Activated CD4-positive, alpha-beta T cell treated with anti-CD3 and anti-CD28 coated beads for 36 hours (primary cell): ENCODE data around the gene LAMTOR4. TPM values are rescaled to one million over a fixed set of nuclear protein-coding genes. Genes with fewer than 3 reads are reported as not detected.

Experiments
- microRNA-seq: library from miRNA; unstranded; fragments of <30 nt; microRNA quantifications from one replicate; pipeline ENCODE4 v1.2.0, GENCODE V29; 2021; ENCODE audit warnings: borderline replicate concordance
- total RNA-seq, 2 experiments: library from RNA; stranded (reverse); gene quantifications; one replicate each; pipeline ENCODE4 v1.2.3, GENCODE V29; 2021

LAMTOR4 gene
- total RNA-seq, 2 experiments from 2014 or later, result 69.6 to 120 TPM

Small RNA genes within 50 kb of the gene (microRNA-seq; reads per million reads assigned to microRNA genes)
- not detected for gene MIR4658

Other genes starting within 250 kb of the LAMTOR4 start
- gene TRIM4, start 229.4 kb upstream of the LAMTOR4 start, total RNA-seq, result 10 to 100 TPM; 23.9 to 25.7 TPM
- gene GJC3, start 219.3 kb upstream of the LAMTOR4 start, total RNA-seq, result 1 to 10 TPM in 1 of 2 experiments, under 1 TPM in 1; 0.73 to 1.1 TPM
- not detected for gene AZGP1, start 172.9 kb upstream of the LAMTOR4 start, total RNA-seq
- gene ZKSCAN1, start 133.3 kb upstream of the LAMTOR4 start, total RNA-seq, result 10 to 100 TPM; 45.2 to 62.9 TPM
- 1 to 10 TPM; 6.4 to 7.4 TPM for gene ZSCAN21, start 99.1 kb upstream of the LAMTOR4 start, total RNA-seq
- 10 to 100 TPM; 18.8 to 19.0 TPM for gene ZNF3, start 67.2 kb upstream of the LAMTOR4 start, total RNA-seq
- gene COPS6, start 59.9 kb upstream of the LAMTOR4 start, total RNA-seq, result 10 to 100 TPM; 88.6 to 89.0 TPM
- gene MCM7, start 47.5 kb upstream of the LAMTOR4 start, total RNA-seq, result 100 to 1,000 TPM; 411 to 429 TPM
- gene AP4M1, start 47.3 kb upstream of the LAMTOR4 start, total RNA-seq, result 10 to 100 TPM in 1 of 2 experiments, 1 to 10 TPM in 1; 8.8 to 10.4 TPM
- gene TAF6, start 29.6 kb upstream of the LAMTOR4 start, total RNA-seq, result 10 to 100 TPM; 54.3 to 59.5 TPM
- gene CNPY4, start 29.3 kb upstream of the LAMTOR4 start, total RNA-seq, result 10 to 100 TPM; 11.0 to 14.0 TPM
- gene MBLAC1, start 22.0 kb upstream of the LAMTOR4 start, total RNA-seq, result 1 to 10 TPM; 1.6 to 2.2 TPM
- 10 to 100 TPM; 15.0 to 17.6 TPM for gene TRAPPC14, start 9.8 kb downstream of the LAMTOR4 start, total RNA-seq
- 1 to 10 TPM; 4.6 to 7.2 TPM for gene GAL3ST4, start 19.7 kb downstream of the LAMTOR4 start, total RNA-seq
- gene GPC2, start 28.5 kb downstream of the LAMTOR4 start, total RNA-seq, result 1 to 10 TPM; 5.3 to 6.1 TPM
- 10 to 100 TPM; 24.7 to 28.3 TPM for gene STAG3, start 29.0 kb downstream of the LAMTOR4 start, total RNA-seq
- 10 to 100 TPM; 26.9 to 27.7 TPM for gene PVRIG, start 71.0 kb downstream of the LAMTOR4 start, total RNA-seq
- gene SPDYE3, start 158.8 kb downstream of the LAMTOR4 start, total RNA-seq, result not detected
- gene PILRB, start 209.2 kb downstream of the LAMTOR4 start, total RNA-seq, result 10 to 100 TPM; 30.5 to 37.5 TPM
- under 1 TPM; 0.80 to 0.90 TPM for gene PILRA, start 224.6 kb downstream of the LAMTOR4 start, total RNA-seq